IPS DF 4.7 (cell line): ENCODE results near the gene ARID5B.

Experiments
- DNase-seq: peaks from one replicate; pipeline ENCODE4 v3.0.0-alpha.2; 2013; ENCODE audit warnings: low spot score; ENCODE audit errors: extremely low read depth

The ARID5B gene

GRCh38 chr10:62072901-62073300, 171.4 kb downstream of the ARID5B start:
- no peak for DNase-seq

DNA sequence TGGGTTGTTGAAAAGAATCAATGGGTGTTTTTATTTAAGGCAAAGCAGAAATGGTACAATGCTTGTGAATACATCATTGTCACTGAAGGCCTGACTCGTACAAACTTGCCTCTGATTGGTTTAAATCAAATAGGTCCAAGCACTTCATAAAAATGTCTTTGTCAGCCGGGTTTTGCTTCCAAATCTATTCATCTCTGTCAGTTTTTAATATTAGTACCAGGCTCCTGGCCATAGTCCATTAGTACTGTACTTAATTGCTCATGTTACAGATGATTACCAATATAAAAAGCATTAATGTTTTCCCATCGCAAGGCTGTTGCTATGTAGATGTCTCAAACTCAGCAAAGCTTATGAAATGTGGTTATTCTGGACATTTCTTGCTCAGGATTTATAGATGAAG, 171.9 kb downstream of the ARID5B start:
- no peak for DNase-seq

GRCh38 chr10:62075414-62075813, 173.9 kb downstream of the ARID5B start:
- no peak for DNase-seq

GRCh38 chr10:62075912-62076311, 174.4 kb downstream of the ARID5B start:
- no peak for DNase-seq

DNA sequence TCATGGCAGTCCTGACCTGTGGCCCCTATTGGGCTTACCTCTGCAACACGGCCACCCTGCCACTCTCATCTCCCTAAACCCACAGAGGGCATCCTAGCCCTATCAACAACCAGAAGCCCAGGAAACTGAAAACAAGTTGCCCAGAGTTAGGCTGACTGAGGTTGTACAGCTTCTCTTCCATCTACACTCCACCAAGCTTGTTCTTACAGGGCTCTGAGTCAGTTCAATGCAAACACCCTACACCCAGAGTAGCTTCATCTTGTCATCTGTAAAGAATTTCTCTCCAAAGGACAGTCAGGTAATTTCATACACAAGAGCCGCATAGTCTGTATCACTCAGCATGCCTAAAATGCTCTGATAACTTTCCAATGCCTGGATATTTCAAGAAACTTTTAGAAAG, 175.4 kb downstream of the ARID5B start:
- no peak for DNase-seq

- DNase-seq, result no peak
These were observed 176.0 kb downstream of the ARID5B start for GRCh38 chr10:62077330-62078015.

DNA sequence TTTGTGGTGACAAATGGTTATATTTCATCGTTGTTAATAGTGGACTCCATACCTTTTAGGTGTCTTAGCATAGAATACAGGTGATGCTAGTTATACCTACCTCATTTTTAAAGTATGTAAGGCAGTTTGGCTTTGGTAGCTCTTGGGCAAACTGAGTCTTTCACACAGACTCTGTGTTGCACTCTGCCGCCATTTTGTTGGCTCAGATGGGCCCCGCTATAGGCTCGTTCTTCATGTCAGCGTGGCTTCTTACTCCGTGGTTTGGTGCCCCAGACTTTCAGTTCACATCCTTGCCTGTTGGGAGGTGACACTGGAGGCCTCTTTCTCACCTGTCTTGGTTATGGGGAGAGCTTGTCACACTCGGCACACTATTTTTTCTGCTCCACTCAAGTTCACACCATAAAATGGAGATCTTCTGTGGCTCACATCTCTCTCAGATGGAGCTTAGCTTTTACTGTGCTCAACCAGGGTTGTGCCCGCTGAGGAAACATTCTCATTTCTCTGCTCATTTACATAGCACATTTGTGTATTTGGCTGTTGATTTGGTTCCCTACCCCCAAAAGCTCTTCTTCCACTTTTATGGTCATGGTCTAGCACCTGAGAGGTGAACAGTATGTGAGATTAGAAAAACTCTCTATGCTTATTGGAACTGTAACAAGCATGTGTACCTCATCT, 178.5 kb downstream of the ARID5B start:
- no peak for DNase-seq

GRCh38 chr10:62080905-62081304, 179.4 kb downstream of the ARID5B start:
- DNase-seq, result no peak

- DNase-seq, result no peak
These were observed 180.1 kb downstream of the ARID5B start for GRCh38 chr10:62081341-62082270.

GRCh38 chr10:62082271-62082656, 180.8 kb downstream of the ARID5B start:
- no peak for DNase-seq

DNA sequence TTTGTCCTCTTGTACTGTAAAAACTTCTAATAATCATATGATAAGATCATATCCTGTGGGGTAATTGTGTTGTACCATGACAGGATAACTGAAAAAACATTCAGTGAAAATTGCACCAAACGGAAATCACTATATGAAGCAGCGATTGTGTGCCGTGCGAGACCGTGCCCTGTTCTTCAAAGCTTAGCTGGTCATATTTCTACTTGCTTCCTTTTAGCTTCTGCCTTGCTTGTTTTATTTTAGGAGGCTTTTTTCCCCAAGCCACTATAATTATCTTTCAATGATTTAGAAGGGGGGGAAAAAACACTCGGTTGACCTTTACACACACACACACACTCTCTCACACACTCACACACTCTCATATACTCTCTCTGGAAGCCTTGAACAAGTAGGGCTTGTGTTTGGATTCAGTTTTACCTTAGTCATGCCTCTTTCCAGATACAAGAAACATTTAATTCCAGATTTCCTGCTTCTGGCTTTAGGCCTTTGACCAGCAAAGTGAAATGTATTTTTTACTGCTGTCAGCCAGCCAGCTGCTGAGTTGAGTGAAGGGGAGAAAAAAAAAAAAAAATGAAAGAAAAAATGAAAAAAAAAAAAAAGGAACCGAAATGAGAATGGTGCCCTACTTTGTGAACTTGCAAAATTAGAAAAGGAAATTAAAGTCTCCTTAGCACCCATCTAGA, 181.4 kb downstream of the ARID5B start:
- DNase-seq, result no peak

DNA sequence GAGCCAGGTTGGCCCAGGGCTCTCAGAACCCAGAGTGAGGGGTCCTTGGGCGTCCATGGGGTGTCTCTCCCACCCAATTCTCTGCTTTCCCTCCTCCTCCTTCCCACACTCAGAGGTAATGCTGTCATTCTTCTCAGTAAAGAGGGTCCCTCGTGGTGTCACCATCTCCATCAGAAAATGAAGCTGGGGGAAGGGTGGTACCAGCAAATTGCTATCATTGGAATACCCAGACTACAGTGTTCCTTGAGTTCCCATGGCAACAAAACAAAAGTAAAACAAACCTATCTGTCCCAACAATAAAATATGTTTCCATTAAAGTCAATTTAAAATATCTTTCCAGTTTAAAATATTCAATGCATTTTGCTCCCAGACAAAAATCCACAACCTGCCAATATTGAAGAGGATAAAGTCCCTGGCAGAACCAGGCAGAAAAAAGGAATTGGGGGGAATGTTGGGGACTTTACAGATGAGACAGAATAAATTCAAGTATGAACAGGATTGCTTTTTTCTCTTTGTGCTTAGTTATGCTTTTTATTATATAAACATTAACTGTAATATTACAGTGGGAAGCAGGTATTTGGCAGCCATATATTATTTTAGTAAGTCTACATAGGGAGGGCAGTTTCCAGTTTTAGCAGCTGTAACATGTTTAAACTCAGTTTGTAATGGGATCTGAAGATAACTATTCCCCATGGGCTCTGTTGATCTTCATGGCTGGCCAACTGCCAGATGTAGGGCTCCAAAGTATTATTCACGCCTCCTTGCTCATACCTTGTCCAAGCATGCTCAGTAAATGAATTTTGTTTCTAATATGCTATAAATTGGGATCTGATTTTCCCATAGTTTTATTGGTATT, 182.1 kb downstream of the ARID5B start:
- no peak for DNase-seq

DNA sequence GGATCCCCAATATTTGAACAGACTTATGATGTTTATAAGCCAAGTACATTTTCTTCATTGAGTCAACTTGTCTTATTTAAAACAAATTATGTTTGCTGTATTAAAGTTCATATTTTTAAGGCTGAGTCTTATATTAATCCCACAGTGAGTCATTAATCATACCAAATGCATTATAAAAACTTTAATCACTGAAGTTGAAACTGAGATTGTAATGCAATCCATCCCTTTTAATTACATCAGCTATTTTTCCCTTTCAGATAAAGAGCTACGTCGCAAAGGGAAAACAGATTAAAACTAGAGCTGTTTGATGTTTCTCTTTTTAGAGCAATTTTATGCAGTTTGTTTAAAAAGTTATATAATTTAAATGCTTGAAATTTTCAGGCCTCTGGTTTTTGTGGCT, 183.0 kb downstream of the ARID5B start:
- no peak for DNase-seq

- no peak for DNase-seq
These were observed 183.9 kb downstream of the ARID5B start for GRCh38 chr10:62085404-62085803.

GRCh38 chr10:62085821-62086220, 184.3 kb downstream of the ARID5B start:
- DNase-seq, result no peak

DNA sequence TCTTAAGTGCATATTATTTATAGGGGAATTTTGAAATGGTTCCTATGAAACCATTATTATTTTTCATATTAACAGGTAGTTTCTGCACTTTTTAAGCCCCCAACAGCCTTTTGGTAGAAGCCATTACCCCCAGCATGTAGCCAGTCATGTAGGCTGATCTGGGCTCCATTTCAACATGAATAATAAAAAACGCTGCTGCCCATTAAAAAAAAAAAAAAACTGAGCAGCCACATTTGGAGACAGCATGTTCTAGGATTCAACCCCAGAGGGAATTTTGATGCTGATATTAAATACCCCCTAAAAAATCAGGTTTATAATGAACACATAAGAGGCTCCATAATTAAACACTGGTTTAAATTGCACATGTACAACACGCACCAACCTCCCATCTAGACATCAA, 185.8 kb downstream of the ARID5B start:
- DNase-seq, result no peak

GRCh38 chr10:62088786-62089185, 187.3 kb downstream of the ARID5B start:
- DNase-seq, result no peak

DNA sequence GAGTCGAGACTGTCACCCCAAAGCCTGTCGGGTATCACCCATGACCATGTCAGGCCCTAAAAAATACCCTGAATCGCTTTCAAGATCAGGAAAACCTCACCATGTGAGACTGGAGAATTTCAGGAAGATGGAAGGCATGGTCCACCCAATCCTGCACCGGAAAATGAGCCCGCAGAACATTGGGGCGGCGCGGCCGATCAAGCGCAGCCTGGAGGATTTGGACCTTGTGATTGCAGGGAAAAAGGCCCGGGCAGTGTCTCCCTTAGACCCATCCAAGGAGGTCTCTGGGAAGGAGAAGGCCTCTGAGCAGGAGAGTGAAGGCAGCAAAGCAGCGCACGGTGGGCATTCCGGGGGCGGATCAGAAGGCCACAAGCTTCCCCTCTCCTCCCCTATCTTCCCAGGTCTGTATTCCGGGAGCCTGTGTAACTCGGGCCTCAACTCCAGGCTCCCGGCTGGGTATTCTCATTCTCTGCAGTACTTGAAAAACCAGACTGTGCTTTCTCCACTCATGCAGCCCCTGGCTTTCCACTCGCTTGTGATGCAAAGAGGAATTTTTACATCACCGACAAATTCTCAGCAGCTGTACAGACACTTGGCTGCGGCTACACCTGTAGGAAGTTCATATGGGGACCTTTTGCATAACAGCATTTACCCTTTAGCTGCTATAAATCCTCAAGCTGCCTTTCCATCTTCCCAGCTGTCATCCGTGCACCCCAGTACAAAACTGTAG, 191.0 kb downstream of the ARID5B start:
- DNase-seq, result no peak

- no peak for DNase-seq
These were observed 192.4 kb downstream of the ARID5B start for GRCh38 chr10:62093863-62094291.
